ENCODE measurements around the gene DYNLT1. TPM values are rescaled to one million over a fixed set of nuclear protein-coding genes. Genes with fewer than 3 reads are reported as not detected.
A peak's percentile ranks its signal among the peaks of the same experiment; 100 is the strongest.

DYNLT1 gene
- total and polyA plus RNA-seq, 2 donors from 2014 or later, result 145 to 406 TPM

- peaks cover 0 to 9% (median 3%) of the 10 kb centered on the region in 3 donors for H3K4me1 ChIP-seq (ENCODE audit: control insufficient read depth in 2 of 3, insufficient read depth in 2 of 3, low read depth in 1 of 3, low read length in 3 of 3)
- H3K36me3 ChIP-seq (ENCODE audit: control insufficient read depth in 2 of 3, insufficient read depth in 3 of 3, low read length in 3 of 3), result peaks cover 2 to 15% (median 4%) of the 10 kb centered on the region in 3 donors
- DNase-seq, result no peak
- no peaks in the 10 kb centered on the region for H3K27me3 ChIP-seq (ENCODE audit: control insufficient read depth, insufficient read depth, low read length)
- H3K27ac ChIP-seq (ENCODE audit: low read depth in 2 of 2, low read length in 2 of 2), result no peak overlapping the region
- H3K9ac ChIP-seq (ENCODE audit: low read length in 3 of 3), result no peak overlapping the region
- no peak for FAIRE-seq
- TF ChIP-seq CTCF (IDR thresholded peaks at IDR 0.05; ENCODE audit: borderline replicate concordance, extremely low read depth, insufficient read depth), result no peak
- intact Hi-C loops (cut with DNase I), result no loop called here
- H3K9me3 ChIP-seq (ENCODE audit: control insufficient read depth in 2 of 3, insufficient read depth in 1 of 3, low read length in 3 of 3), result no peaks in the 10 kb centered on the region
- peak overlapping the region in 1 of 3 donors; percentile 22 for H3K4me3 ChIP-seq (ENCODE audit: low read length in 3 of 3)
These were observed 33.5 kb downstream of the DYNLT1 start for GRCh38 chr6:158611039-158611438.

- Histone ChIP-seq H3K4me1 (ENCODE audit: control insufficient read depth in 2 of 3, insufficient read depth in 2 of 3, low read depth in 1 of 3, low read length in 3 of 3) (peaks cover 0 to 9% (median 3%) of the 10 kb centered on the region in 3 donors), H3K4me3 (ENCODE audit: low read length in 3 of 3) (no peak overlapping the region), H3K27me3 (ENCODE audit: control insufficient read depth, insufficient read depth, low read length) (no peaks in the 10 kb centered on the region), H3K36me3 (ENCODE audit: control insufficient read depth in 2 of 3, insufficient read depth in 3 of 3, low read length in 3 of 3) (peaks cover 2 to 15% (median 4%) of the 10 kb centered on the region in 3 donors), H3K9me3 (ENCODE audit: control insufficient read depth in 2 of 3, insufficient read depth in 1 of 3, low read length in 3 of 3) (no peaks in the 10 kb centered on the region), H3K27ac (ENCODE audit: low read depth in 2 of 2, low read length in 2 of 2) (no peak overlapping the region), H3K9ac (ENCODE audit: low read length in 3 of 3) (no peak overlapping the region)
- no peak for TF ChIP-seq CTCF (IDR thresholded peaks at IDR 0.05; ENCODE audit: borderline replicate concordance, extremely low read depth, insufficient read depth)
- intact Hi-C loops (cut with DNase I), result no loop called here
- DNase-seq (no peak), FAIRE-seq (no peak)
These were observed 34.1 kb downstream of the DYNLT1 start for GRCh38 chr6:158610319-158610968.

- Histone ChIP-seq H3K27ac (ENCODE audit: low read depth in 2 of 2, low read length in 2 of 2) (no peak overlapping the region), H3K27me3 (ENCODE audit: control insufficient read depth, insufficient read depth, low read length) (no peaks in the 10 kb centered on the region), H3K36me3 (ENCODE audit: control insufficient read depth in 2 of 3, insufficient read depth in 3 of 3, low read length in 3 of 3) (peaks cover 2 to 15% (median 4%) of the 10 kb centered on the region in 3 donors), H3K9ac (ENCODE audit: low read length in 3 of 3) (no peak overlapping the region), H3K9me3 (ENCODE audit: control insufficient read depth in 2 of 3, insufficient read depth in 1 of 3, low read length in 3 of 3) (no peaks in the 10 kb centered on the region), H3K4me1 (ENCODE audit: control insufficient read depth in 2 of 3, insufficient read depth in 2 of 3, low read depth in 1 of 3, low read length in 3 of 3) (peaks cover 0 to 9% (median 3%) of the 10 kb centered on the region in 3 donors), H3K4me3 (ENCODE audit: low read length in 3 of 3) (no peak overlapping the region)
- intact Hi-C loops (cut with DNase I), result loop anchor here (5.0 kb wide), 1 partner anchor 392 kb away; no protein-coding TSS in a partner anchor
- DNase-seq (no peak), FAIRE-seq (no peak)
- TF ChIP-seq CTCF (IDR thresholded peaks at IDR 0.05; ENCODE audit: borderline replicate concordance, extremely low read depth, insufficient read depth), result no peak
These were observed 34.9 kb downstream of the DYNLT1 start for GRCh38 chr6:158609455-158610155.
